NCI-H2196 treated with DMSO at 0.1 percent for 48 hours (cell line): ENCODE data around the gene ARRB1.

Experiments
- DNase-seq: peaks from one replicate; lab custom pipeline; 2025; ENCODE audit not compliant: unreplicated experiment; lab: John Stamatoyannopoulos, UW

ARRB1 gene

DNA sequence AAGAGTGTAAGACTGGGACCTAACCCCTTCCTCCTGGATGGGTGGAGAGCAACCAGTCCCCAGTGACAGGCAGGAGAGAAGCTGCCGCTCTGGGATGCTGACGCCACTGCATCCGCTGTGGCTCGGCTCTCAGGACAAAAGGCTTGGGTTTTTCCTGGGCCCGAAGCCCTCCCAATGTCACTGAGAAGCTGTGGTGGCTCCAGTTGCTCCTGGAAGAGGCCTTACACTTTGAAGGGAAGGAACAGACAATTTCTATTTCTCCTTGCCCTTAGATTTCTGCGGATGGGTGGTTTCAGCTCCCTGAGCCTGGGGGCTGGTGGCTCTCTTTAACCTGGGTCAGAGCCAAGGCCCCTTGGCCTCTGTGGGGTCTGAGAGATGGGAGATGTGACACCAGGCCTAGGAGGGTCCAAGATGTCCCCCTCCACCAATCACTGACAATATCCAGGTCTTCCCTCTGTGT lies 89.5 kb downstream of the ARRB1 start:
- no peak for DNase-seq

DNA sequence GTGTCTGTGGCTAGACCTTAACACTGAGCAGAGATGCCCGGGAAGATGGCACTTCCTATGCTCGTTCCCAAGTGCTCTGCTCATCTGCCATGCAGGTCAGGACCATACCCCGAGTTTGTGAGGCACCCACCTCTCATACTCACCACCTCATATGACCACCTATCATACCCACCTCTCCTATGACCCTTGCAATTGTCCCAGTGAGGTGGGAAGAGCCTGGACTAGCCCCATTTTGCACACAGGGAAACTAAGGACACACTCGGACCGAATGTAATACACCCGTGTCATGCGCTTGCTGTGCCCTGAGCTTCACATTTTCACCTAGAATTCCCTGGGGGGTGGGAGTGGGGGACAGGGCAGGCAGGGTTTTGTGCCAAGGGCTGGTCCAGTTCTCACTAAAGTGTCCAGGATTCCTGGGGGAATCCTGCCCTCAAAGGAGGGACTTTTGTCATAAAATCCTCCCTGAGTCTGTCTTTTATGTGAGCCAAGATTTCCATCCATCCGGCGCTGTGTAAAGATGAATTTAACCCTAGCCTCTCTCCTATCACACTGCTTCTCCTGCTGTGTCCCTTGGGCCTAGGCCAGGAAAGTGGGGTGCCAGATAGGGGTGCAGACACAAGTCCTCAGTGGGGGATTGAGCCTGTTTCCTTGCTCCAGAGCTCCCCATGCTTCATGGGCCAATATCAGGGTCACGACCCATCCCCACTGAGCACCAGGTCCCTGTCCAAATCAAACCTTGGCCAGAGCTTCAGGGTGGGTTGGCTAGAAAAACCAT lies 90.9 kb downstream of the ARRB1 start:
- DNase-seq = no peak

DNA sequence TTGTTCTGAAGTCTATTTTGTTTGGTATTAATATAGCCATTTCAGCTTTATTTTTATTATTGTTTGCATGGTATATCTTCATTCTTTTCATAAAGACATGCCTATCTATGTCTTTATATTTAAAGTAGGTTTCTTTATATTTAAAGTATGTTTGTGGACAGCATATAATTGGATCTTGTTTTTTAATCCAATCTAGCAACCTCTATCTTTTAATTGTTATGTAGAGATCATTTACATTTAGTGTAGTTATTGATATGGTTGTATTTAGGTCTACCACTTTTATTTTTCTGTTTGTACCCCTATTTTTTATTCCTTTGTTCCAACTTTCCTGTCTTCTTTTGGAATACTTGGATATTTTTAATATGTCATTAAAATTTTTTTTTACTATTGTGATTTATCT lies 97.1 kb downstream of the ARRB1 start:
- DNase-seq = no peak

DNA sequence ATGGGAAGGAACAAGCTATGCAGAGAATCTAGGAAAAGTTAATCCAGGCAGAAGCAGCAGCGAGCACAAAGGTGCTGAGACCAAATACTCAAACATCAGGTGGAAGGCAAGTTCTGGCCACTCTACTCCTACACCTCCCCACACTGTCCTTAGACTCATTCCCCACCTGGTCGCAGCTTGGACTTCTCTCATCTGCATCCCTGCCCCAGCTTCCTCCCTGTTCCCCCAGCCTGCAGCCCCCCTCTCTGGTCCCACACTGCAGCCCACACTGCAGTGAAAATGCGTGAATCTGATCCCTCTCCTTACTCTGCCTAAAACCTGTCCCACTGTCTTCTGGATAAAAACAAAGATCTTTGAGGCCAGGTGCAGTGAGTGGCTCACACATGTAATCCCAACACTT lies 101.8 kb downstream of the ARRB1 start:
- DNase-seq = no peak

DNA sequence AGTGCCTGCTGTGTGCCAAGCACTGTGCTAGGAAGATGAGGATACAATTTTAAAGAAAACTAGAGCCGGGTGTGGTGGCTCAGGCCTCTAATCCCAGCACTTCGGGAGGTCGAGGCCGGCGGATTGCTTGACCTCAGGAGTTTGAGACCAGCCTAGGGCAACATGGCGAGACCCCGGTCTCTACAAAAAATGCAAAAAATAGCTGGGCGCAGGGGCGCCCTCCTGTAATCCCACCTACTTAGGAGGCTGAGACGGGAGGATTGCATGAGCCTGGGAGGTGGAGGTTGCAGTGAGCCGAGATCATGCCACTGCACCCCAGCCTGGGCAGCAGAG lies 102.6 kb downstream of the ARRB1 start:
- no peak for DNase-seq

DNA sequence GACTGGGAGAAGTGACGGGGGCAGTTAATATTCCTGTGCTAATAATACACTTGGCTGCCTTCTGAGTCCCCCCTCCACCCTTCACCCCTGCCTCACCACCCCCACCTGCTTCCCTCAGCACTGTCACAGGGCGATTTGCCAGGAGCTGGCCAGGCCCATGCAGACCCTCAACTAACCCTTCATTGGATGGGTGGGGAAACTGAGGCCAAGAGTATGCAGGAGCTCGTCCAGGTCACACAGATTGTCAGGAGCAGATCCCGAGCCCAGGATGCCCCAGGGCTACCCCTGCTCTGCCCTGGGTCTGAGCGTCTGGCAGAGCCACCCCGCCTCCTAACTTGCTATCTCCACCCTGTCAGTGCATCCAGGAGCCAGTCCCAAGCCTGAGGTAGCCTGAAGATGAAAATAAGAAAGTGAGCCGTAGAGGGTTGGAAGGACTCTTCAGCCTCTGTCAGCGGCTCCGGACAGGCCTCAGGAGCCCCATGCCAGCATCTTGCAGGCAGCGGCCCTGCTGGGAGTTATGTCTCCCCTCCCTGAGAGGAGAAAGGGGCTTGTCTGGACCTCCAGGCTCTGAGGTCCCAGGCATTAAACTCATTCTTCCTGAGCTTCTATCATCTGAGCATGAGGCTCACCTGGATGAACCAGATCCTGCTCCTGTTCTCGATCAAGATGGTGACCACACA lies 104.7 kb downstream of the ARRB1 start:
- DNase-seq = no peak

DNA sequence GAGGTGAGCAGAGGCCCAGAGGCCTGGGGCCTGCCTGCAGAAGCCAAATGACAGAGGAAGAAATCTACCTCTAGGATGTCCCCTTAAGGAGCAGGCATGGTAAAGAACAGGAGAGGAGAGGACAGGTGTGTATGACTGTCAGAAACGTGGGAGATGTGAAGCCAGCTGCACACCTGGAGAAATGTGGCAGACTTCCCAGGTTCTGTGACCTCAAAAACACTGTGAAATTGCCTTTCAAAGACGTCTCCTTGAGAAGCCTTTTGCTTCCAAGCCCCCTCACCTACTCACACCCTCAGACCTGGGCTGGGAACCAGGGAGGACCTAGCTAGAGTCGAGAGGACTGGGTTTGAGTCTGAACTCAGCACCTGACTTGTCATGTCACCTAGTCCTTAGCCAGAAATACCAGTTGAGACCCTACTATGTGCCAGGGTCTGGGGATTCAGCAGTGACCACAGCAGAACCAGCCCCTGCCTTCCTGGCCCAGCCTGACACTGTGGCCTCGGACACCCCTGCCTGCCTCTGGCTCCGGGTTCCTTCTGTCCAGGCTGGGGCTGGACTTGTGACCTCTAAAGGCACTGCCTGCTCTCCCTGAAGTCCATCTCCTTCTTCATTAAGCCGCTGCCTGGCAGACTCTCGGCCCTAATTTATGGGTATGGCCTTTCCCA lies 105.3 kb downstream of the ARRB1 start:
- no peak for DNase-seq

DNA sequence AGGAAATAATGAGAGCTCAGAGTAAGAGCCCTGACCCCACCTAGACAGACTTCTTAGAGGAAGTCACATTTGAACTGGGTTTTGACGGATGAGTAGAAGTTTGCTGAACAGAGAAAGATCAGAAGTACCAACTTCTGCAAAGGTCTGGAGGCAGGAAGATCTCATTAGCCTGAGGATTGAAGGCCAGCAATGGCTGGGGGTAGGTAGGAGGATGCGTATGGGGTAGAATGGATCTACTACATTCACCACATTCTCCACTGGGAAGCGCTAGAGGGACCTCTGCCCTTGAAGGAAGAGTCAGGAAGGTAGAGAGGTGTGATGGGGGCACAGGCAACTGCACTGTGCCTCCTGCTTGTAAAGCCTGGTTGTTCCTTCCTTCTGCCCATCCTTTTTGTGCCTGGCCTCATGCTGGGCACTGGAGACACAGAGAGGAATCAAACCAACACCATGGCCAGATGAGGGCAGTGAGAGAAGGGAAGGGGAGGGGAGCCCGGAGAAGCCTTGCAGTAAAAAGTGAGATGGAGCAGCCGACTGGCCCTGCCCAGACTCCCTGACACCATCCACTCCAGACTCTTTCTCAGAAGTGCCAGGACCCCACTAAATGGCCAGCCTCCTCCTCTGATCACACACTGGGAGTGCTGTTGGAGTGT lies 106.0 kb downstream of the ARRB1 start:
- DNase-seq = no peak

DNA sequence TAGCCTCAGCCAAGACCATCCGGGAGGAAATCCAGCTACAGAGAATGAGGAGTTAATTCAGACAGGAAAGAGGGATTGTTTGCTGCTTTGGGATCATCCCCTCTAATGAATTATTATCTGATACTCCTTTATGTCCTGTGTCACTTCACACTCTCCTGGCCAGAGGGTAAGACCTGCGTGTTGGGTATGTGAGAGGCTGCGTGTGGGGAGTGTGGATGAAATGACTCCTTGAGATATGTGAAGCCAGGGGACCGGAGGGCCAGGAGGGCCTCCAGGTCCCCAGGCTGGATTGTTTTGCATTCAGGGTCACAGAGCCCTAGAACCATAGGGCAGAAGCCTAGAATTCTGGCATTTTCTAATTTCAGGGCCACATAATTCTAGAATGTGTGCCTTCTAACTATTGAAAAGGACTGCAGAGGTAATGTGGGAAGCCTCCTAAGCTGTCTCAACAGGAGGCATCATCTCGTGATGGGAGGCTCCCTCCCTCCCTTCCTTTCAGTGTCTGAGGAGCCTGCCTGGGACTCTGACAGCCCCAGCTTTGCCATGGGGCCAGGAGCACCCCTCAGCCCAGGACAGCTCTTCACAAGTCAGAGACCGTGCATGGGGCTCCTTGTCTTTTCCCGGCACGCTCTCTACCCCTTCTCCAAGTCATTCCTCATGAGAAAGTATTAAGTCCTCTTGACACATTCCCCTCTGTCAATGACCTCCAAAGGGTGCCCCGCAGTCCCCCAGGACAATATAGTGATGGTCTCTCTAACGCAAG lies 107.2 kb downstream of the ARRB1 start:
- no peak for DNase-seq

DNA sequence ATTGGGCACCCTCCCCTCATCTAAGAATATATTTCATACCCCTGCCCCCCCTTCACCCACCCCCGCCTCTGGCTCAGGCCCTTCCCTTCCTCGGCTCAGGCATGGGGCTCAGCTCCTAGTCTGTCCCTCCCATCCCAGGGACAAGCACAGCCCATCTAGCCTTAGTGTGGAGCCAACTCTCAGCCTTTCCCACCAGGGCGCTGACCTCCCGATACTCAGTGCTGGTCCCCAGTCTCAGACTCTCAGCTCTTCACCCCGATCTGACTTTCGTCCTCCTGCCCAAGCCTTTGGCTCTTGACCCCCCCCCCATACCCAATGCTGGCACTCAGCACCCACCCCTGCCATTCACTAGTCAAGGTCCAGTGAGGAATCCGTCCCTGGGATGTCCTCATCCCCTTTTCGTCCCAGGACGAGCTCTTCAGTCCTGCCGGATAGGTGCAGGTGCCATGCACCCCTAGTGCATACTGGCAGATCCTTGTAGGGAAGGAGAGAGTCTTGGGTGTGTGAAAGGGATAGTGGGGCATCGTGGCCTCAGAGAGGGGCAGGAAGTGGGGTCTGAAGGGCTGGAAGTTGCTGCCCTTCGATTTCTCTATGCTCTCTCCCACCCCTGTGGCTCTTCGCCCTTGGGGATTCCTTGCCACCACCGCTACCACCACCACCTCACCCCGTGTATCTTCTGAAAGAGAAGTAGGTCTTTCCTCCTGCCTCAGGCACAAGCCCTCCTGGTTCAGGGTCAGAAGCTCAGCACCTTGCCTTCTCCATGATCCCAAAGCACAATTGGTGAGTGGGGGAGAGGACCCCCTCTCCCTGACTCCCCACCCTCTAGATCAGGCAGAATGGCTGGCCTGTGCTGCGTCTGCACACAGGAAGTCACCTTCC lies 108.5 kb downstream of the ARRB1 start:
- DNase-seq = no peak

DNA sequence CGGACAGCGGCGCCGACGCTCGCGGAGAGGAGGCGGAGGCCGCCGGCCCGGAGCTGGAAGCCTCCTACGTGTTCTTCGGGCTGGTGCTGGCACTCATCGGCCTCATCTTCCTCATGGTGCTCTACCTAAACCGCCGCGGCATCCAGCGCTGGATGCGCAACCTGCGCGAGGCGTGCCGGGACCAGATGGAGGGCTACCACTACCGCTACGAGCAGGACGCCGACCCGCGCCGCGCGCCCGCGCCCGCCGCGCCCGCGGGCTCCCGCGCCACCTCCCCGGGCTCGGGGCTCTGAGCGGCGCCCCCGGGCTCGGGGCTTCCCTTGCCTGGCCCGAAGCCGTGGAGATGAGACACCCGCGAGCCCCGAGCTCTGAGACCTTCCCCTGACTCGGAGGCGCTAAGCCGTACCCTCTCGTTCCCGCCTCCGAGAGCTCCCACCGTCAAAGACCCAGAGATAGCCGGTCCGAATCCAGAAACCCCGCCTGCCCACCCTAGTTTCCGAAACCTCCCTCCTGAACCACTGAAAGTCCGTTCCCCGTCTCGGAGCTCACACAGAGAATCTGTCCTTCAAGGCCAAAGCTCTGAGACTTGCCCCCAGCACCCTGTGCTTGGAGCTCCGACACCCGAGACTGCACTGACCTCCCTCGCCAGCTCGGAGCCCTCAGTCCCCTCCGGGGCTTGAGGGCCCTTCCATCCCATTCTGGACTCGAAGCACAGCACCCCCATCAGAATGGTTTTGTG lies 109.4 kb downstream of the ARRB1 start:
- no peak for DNase-seq

DNA sequence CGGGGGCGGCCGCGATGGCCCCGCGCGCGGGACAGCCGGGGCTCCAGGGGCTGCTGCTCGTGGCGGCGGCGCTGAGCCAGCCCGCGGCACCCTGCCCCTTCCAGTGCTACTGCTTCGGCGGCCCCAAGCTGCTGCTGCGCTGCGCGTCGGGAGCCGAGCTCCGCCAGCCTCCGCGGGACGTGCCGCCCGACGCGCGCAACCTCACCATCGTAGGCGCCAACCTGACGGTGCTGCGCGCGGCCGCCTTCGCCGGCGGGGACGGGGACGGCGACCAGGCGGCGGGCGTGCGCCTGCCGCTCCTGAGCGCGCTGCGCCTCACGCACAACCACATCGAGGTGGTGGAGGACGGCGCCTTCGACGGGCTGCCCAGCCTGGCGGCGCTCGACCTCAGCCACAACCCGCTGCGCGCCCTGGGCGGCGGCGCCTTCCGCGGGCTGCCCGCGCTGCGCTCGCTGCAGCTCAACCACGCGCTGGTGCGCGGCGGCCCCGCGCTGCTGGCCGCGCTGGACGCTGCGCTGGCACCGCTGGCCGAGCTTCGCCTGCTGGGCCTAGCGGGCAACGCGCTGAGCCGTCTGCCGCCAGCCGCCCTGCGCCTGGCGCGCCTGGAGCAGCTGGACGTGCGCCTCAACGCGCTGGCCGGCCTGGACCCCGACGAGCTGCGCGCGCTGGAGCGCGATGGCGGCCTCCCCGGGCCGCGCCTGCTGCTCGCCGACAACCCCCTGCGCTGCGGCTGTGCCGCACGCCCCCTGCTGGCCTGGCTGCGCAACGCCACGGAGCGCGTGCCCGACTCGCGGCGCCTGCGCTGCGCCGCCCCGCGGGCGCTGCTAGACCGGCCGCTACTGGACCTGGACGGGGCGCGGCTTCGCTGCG lies 110.2 kb downstream of the ARRB1 start:
- peak; percentile 79 for DNase-seq

DNA sequence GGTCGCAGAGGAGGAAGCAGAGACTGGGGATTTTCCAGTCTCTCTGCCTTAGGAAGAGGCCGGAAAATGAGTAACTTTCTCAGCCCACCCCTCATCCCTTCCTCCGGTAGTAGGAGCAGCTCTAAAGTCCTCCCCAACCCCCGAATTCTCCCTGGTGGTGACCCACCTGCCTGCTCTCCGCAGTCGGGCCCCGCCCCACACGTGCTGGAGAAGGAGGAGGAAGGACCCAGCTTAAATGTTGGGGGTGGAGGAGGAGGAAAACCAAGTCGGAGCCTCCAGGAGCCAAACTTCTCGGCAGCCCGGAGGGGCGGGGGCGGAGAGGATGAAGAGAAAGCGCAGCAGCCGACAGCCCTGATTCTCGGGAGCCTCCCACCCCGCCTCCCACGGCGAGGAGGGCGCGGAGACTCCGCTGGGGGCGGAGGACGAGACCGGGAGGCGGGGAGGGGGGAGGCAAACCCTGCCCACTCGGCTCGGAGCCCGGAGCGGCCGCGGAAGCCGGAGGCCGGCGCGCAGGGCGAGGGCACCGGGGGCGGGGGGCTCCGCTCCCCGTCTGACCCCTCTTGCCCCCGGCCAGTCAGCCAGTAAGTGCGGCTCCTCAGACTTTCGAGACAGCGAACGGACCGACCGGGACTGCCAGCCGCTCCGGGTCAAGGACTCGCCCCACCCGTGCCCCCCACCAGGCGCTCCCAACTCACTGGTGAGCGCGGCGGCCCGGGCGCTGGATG lies 111.0 kb downstream of the ARRB1 start, which contains the start of gene TPBGL:
Gene TPBGL, plus strand, starts transcription at position 464 of the 725 bp plus-strand sequence. CDS start 276 bp downstream, outside the sequence.
- peak; percentile 8 for DNase-seq

DNA sequence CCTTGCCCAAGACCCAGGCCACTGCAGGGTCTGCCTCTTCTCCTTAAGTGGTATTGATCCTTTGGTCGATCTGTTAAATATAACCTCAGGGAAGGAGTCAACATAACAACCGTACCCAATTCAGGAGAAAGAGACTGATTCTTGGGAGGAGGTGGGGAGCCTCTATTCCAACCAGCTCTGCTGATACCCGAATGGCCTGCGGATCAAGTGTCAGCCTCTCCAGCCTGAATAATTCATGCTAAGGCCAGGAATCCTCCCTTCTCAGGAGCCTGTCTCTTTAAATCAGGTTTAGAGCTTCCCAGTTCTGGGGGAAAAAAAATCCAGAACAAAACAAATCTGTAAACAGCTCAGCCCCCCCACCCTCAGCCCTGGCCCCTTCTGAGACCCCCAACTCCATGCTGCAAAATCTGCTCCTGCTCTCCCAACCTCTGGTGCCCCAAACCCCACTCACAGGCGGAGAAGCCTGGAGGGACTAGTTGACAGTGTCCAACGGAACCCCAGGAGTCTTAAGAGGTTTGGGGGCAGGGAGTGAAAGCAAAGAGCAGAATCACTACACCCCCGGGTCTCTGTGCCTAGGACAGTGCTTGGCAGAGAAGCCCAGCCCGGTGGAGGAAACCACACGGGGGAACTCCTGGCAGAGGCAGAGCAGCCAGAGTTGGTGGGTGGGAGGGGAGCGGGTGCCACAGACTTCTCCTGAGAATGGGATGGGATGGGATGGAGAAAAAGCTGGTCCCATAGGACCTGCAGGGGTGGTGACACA lies 111.8 kb downstream of the ARRB1 start:
- no peak for DNase-seq

DNA sequence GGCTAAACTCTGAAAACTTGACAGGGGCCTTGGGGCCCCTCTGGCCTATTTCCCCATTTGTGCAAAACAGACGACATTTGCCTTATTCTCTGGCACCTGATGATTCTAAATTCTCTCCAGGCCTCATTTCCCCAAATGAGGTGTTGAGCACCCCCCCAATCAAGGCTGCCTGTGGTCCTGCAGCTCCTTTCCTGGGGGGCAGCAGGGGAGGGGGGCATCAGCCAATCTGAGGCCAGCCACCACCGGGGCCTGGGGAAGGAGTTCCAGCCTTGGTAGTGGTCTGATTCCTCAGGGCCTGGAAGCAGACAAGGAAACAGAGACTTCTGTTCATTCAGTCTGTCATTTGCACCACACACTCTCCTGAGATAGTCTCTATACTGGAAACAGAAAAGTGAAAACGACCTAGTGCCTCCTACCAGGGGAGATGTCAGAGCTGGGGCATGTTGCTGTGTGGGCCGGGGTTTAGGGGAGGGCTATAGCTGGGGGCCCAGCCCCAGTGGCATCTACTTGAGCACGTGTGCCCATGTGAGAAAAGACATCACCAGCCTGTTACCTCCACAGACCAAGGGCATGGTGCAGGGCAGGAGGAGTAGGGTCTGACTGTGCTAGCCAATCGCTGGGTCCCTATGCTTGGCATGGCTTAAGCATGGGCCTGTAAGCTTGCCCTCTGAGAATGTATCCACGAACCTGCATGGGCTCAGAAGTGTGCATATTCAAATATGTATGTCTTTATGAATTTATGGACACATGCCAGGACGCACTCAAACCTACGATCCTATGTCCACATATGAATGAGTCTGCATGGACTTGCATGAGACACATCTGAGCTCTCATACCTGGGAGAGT lies 112.6 kb downstream of the ARRB1 start:
- no peak for DNase-seq

DNA sequence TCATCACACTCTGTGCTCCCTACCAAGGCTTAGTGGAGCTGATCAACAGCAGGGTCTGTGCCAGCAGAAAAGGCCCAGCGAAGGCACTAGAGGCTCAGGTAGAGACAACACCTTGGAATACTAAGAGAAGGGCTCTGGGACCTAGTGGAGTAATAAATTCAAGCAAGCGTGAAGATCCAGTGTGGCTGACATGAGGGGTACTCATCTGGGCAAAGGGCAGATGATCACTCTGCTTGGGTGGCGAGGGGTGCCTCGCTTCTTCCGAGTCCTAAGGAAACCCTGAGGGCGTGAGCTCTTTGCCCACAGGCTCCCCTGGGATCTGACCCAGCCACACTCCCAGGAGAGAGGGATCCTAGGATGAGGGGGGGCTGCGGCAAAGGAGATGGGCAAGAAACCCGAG lies 114.4 kb downstream of the ARRB1 start:
- no peak for DNase-seq
